Measurements from ENCODE around the gene NEAT1. TPM values are rescaled to one million over a fixed set of nuclear protein-coding genes. Genes with fewer than 3 reads are reported as not detected.
"Not testable (repeated sequence)": the region's sequence is repeated elsewhere in the genome, so short reads cannot be mapped to it uniquely, and the experiment has no call there.

Gene NEAT1
- total and polyA plus RNA-seq, 2 of the 8 experiments (the other 6 are each of a cell fraction or from before 2014, with no cell fraction given) = 2.4 to 10.7 TPM

GRCh38 chr11:65412271-65413076, 10.1 kb upstream of the NEAT1 start (continued):
- TF ChIP-seq PHF8 (conservative IDR thresholded peaks at IDR 0.05; ENCODE audit: low read depth, low read length) = no peak
- no peak for TF ChIP-seq NRF1 (IDR thresholded peaks at IDR 0.05; ENCODE audit: low read depth, low read length)
- no peak for TF ChIP-seq TBP (IDR thresholded peaks at IDR 0.05; ENCODE audit: low read depth, low read length)
- no peak for TF ChIP-seq RFX5 (IDR thresholded peaks at IDR 0.05; ENCODE audit: borderline replicate concordance, low read depth, low read length)
- TF ChIP-seq POLR2A (IDR thresholded peaks at IDR 0.05; ENCODE audit: control extremely low read depth in 1 of 2, low read depth in 2 of 2, low read length in 2 of 2) = no peak
- TF ChIP-seq EZH2 (IDR thresholded peaks at IDR 0.05; ENCODE audit: low read depth, low read length, severe bottlenecking) = no peak
- no peak for TF ChIP-seq TCF12 (IDR thresholded peaks at IDR 0.05; ENCODE audit: low read depth, low read length)
- TF ChIP-seq SP2 (IDR thresholded peaks at IDR 0.05; ENCODE audit: low read length) = no peak
- TF ChIP-seq CBX5 (IDR thresholded peaks at IDR 0.05; ENCODE audit: low read depth, low read length) = no peak
- no peak for TF ChIP-seq BACH1 (IDR thresholded peaks at IDR 0.05; ENCODE audit: low read length)

DNA sequence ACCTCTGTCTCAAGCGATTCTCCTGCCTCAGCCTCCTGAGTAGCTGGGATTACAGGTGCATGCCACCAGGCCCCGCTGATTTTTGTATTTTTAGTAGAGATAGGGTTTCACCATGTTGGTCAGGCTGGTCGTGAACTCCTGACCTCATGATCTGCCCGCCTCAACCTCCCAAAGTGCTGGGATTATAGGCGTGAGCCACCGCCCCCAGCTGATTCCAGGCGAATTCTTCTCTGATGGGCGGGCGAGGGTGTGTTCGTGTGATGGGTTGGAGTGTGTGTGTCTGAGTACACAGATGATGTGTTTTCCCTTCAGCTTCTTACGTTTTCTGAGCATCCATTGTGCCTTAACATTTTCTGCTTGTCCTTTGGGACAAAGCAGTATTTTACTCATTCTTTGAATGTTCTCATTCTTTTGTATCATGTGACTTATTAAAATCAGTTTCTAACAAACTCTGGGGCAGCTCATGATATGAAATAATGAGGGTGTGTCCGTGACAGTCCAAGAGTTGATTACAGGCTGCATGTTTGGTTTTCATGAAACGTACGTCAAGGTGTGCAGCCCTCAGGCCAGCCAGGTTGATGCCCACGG, 9.4 kb upstream of the NEAT1 start:
- not testable (repeated sequence) for H3K79me1 ChIP-seq (ENCODE audit: low read depth, low read length); H3K18ac ChIP-seq (ENCODE audit: extremely low read depth, low read length); H2AFZ ChIP-seq (ENCODE audit: low read length); H3K4me3 ChIP-seq (ENCODE audit: extremely low read depth in 1 of 4, insufficient read depth in 2 of 4, low read depth in 3 of 4, low read length in 4 of 4); H3K56ac ChIP-seq (replicated peaks; ENCODE audit: insufficient read length, low read depth, low read length); H3K27ac ChIP-seq (ENCODE audit: low read depth, low read length); H2BK15ac ChIP-seq (ENCODE audit: low read length); H3K36me3 ChIP-seq (ENCODE audit: control insufficient read depth in 2 of 4, insufficient read depth in 4 of 4, low read length in 3 of 4); H4K5ac ChIP-seq (ENCODE audit: insufficient read length, low read depth, low read length); H3K9ac ChIP-seq (replicated peaks in 1 of 4; ENCODE audit: extremely low read depth in 1 of 4, low read depth in 3 of 4, low read length in 3 of 4); H2BK12ac ChIP-seq (ENCODE audit: low read depth, low read length); H2BK120ac ChIP-seq (replicated peaks; ENCODE audit: low read depth, low read length); H3K23me2 ChIP-seq (ENCODE audit: low read depth, low read length); H2BK20ac ChIP-seq (ENCODE audit: low read length); H3K27me3 ChIP-seq (replicated peaks in 1 of 4; ENCODE audit: control insufficient read depth in 3 of 4, extremely low read depth in 1 of 4, insufficient read depth in 3 of 4, low read length in 3 of 4); DNase-seq (ENCODE audit: low read depth in 1 of 2, low spot score in 2 of 2); H3K4ac ChIP-seq (replicated peaks; ENCODE audit: insufficient read length, low read depth, low read length); H3K14ac ChIP-seq (ENCODE audit: insufficient read length); FAIRE-seq; H2AK5ac ChIP-seq (ENCODE audit: low read depth, low read length); H4K8ac ChIP-seq (ENCODE audit: extremely low read depth, insufficient read depth, low read length); H4K91ac ChIP-seq (replicated peaks; ENCODE audit: insufficient read length, low read length); H2BK5ac ChIP-seq (ENCODE audit: low read depth, low read length); H4K20me1 ChIP-seq (replicated peaks in 1 of 2; ENCODE audit: control insufficient read depth in 1 of 2, insufficient read depth in 2 of 2, low read length in 2 of 2); H3K4me2 ChIP-seq (ENCODE audit: insufficient read depth in 1 of 2, low read depth in 2 of 2, low read length in 2 of 2); H3K9me3 ChIP-seq (ENCODE audit: insufficient read depth in 2 of 2, low read depth in 1 of 2, low read length in 1 of 2); H3K79me2 ChIP-seq (ENCODE audit: control insufficient read depth in 1 of 2, insufficient read depth in 2 of 2, low read length in 2 of 2); H3K23ac ChIP-seq (ENCODE audit: insufficient read length)
- peaks cover 0 to 20% (median 11%) of the 10 kb centered on the region in 4 experiments; a peak in 6 of 7 replicates for H3K4me1 ChIP-seq (replicated peaks in 1 of 4; ENCODE audit: control insufficient read depth in 3 of 4, insufficient read depth in 4 of 4, low read length in 3 of 4)
- ChIA-PET CTCF (ENCODE audit: partially characterized antibody) (interaction anchor here (1.2 to 22.8 kb wide), 5 partner anchors 12 to 98 kb away, joined by 3 to 430 read pairs (median 6); partner anchors contain the start of gene FRMD8), POLR2A (ENCODE audit: partially characterized antibody) (interaction anchor here (0.7 to 20.8 kb wide), 5 partner anchors 11 to 1143 kb away, joined by 3 to 826 read pairs (median 11); partner anchors contain the start of genes MALAT1 and NEAT1)
- WGBS, 2 experiments (ENCODE audit: extremely low coverage in 1 of 2, insufficient coverage in 1 of 2, insufficient read length in 1 of 2, insufficient replicate concordance in 2 of 2, low coverage in 1 of 2, low lambda C conversion rate in 2 of 2, missing lambda C conversion rate in 1 of 2) = 86% methylated on average over 15 of the region's 15 CpGs; no CpG with 5 or more reads in 1 of the 2 experiments

Data from H1 (cell line).